ENCODE results near the gene CRTC3.
A peak's percentile ranks its signal among the peaks of the same experiment; 100 is the strongest.

CRTC3 gene

DNA sequence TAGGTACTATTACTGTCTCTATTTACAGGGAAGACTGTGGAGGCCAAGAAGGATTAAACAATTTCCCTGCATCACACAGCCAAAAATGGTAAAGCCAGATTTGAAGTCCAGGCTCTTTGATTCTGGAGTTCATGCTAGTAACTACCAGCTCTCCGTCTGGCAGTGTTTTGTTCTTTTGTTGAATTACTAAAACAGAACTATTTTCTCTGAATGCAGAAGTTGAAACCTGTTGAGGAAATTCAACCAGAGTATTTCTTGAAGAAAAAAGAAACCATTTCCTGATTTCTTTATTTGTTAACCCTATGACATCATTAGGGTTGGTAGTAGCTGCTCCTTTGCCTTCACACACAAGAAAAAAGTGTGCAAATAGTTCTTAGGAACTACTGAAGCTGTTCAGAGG is 34.3 kb downstream of the CRTC3 start:
- DNase-seq: no peak

DNA sequence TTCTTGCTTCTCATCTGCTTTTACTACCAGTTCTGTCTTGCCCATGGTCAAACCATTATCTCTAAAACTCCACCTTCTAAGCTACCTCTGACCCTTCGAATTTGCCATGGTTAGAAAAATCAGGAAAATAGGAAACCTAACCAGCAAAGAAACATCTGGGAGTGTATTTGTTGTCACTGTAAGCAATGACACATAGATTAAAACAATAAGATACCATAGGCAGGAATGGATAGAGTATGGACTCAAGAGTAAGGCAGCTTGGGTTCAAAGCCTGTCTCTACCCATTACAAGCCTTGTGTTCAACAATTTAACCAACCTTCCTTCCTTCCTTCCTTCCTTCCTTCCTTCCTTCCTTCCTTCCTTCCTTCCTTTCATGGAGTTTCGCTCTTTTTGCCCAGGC is 34.9 kb downstream of the CRTC3 start:
- no peak for DNase-seq

DNA sequence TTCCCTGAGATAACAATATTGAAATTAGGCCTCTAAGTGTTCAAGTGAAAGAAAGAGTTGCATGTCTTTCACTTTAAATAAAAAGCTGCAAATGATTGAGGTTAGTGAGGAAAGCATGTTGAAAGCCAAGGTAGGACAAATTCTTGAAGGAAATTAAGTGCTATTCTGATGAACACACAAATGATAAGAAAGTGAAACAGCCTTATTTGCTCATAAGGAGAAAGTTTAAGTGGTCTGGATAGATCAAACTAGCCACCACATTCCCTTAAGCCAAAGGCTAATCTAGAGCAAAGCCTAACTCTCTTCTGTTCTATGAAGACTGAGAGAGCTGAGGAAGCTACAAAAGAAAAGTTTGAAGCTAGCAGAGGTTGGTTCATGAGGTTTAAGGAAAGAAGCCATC is 36.1 kb downstream of the CRTC3 start:
- no peak for DNase-seq

DNA sequence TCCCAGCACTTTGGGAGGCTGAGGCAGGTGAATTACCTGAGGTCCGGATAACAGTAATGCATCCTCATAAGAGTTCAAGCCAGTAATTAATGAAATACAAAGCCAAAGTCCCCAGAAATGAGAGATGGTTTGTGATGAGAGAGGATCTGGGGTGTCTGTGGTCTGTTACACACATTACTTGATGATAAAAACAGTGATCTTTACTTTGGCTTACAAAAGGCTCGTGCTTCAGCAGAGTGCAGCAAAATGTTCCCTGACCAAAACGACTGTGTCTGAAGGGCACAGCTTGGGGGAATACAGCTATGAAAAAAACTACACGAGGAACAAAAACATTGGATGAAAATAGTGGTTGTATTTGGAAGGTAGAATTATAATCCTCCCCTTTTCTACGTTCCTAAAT is 40.9 kb downstream of the CRTC3 start:
- no peak for DNase-seq

DNA sequence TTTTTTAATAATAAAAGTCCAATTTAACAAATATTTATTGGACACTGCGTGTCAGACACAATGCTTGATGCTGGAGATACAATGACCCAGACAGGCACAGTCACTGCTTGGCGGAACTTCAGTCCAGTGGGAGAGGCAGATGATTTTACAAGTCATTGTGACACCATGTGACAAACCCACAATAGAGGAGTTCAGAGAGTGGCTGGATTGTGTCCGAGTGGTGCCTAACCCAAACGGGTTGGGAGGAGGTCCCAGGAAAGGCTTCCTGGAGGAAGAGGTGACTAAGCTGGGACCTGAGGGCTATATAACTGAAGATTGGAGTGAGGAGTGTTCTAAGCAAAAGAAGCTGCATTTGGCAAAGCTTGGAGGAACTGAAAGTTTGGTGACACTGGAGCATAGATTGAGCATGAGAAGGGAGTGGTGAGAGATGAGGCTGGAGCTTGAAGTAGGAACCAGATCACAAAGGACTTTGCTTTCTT is 41.4 kb downstream of the CRTC3 start:
- no peak for DNase-seq

DNA sequence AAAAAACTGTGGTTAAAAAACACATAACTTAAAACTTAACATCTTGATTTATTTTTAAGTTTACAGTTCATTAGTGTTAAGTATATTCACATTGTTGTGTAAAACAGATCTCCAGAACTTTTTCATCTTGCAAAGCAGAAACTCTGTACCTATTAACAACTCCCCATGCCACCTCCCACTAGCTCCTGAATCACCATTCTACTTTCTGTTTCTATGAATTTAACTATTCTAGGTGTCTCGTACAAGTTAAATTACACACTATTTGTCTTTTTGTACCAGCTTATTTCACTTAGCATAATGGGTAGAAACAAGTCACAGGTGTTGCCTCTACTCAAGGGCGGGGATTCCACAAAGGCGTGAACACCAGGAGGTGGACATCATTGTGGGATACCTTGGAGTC is 43.2 kb downstream of the CRTC3 start:
- DNase-seq: no peak

DNA sequence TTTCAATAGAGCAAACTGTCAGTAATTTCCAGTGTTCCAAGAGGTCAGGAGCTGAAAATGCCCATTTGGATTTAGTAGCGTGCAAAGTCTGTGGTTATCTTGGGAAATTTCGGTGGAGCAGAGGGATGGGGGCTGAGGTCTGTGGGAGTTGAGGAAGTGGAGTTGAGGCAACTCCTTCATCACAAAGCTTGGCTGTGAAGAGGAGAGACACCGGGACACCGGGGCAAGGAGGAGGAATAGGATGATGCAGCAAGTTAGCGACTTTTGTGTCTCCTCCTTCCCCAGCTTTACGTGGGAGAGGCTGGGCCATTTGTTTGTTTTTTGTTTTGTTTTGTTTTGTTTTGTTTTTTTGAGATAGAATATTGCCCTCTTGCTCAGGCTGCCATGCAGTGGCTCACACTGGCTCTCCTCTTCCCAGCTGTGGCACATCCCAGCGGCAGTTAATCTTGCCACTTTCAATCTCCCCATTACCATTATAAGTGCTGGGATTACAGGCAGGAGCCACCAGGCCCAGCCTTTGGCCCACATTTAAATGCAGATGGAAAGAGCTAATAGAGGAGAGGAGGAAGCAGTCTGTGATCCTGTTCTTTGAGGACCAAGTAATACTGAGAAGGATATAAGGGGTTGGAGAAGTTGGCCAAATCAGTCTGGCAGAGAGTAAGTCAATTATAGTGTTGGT is 47.1 kb downstream of the CRTC3 start:
- DNase-seq: no peak

DNA sequence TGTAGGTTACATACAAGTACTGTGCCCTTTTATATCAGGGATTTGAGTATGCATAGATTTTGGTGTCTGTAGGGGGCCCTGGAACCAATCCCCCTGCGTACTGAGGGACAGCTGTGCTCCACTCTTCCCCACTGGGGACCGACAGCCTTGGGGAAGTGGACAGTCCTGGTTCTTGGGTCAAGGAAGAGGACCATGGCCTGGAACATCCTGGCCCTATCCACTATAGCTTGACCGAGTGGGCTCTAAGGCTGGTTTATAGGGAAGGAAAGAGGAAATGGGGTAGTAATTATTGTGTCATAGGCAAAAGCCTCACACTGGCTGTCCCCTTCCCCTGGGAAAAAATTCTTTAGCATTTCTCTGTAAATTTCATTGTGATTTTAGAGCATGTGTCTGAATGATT is 49.5 kb downstream of the CRTC3 start:
- DNase-seq: no peak

DNA sequence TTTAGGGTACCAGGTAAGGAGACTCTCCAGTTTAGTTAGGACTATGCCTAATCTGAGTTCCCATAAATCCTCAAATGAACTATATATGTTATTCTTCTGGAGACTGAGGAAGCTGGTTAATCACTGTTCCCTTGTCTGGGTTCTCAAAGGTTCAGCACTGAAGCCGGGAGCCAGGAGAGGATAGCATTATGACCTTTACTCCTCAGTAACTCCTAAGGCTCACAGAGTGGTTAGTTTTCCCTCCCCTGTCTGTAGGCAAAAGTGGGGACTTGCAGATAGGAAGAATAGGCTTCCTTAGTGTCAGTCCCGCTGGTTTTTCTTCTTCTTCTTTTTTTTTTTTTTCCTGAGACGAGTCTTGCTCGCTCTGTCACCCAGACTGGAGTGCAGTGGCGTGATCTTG is 50.4 kb downstream of the CRTC3 start:
- no peak for DNase-seq

DNA sequence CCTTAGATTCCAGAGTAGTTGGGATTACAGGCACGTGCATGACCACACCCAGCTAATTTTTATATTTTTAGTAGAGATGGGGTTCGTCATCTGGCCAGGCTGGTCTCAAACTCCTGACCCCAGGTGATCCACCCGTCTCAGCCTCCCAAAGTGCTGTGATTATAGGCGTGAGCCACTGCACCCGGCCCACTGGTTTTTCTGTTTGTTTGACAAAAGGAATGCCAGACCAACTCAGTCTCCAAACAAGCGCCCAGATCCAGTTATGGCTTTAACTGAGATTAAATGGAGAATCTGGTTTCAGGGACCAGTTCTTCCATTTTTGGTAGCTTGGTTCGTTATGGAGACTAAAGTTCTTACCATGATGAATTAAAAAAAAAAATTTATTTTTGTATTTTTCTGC is 50.8 kb downstream of the CRTC3 start:
- DNase-seq: no peak

DNA sequence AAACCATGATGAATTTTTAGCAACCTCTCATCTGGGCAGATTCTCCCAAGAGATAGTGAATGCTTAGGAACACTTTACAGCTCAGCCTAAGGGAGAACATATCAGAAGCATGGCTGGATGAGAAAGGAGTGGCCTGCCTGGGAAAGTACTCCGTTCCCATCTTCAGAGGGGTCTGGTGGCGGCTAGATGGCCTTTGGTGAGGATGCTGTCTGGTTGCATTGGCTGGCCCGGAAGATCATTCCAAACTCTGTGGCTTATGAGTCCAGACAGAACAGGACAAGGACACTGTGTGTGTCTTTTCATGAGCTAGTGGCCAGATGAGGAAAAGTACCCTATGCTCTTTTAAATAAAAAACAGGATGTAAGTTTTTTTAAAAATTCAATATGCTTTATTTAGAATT is 51.2 kb downstream of the CRTC3 start:
- no peak for DNase-seq

DNA sequence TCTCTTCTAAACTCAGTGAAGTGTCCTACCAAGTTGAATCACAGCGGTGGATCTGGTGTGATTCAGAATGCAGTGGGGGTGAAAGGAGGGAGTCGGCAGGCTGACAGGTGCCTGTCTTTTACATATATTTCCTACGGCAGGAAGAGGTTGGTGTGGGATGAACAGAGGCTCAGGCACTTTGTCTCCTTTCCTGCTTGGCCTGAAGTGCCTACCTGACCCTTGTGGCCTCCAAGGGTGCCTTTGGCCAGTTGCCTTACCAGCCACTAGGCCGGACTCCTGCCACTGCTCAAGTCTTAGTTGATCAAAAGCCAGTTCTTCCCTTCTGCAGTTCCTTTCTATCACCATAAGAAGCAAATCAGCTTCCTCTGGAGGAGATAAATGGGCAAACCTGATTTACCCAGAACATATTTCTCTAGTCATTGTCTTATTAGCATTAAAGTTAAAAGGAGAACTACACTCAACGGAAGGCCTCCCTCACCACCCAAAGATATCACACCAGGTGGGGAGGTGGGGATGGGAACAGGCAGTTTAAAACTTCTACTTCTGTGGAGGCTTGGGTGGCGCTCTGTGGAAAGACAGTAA is 52.1 kb downstream of the CRTC3 start:
- DNase-seq: no peak

DNA sequence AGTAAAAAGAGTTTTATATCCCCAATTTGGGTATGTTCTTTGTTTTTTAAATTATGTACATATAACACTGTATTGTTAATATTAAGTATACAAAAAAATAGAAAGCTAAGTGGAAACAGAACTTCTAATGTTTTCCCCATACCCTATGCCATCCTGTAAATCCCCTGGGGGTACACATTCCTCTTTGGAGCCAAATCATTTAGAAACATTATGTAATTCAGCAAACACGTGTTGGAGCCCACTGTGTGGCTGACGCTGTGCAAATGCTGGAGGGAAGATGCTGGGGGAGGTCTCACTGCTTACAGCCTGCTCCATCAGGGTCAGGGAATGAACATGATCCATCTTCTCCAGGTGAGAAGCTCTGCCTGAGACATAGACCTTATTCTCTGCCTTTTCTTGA is 52.8 kb downstream of the CRTC3 start:
- no peak for DNase-seq

DNA sequence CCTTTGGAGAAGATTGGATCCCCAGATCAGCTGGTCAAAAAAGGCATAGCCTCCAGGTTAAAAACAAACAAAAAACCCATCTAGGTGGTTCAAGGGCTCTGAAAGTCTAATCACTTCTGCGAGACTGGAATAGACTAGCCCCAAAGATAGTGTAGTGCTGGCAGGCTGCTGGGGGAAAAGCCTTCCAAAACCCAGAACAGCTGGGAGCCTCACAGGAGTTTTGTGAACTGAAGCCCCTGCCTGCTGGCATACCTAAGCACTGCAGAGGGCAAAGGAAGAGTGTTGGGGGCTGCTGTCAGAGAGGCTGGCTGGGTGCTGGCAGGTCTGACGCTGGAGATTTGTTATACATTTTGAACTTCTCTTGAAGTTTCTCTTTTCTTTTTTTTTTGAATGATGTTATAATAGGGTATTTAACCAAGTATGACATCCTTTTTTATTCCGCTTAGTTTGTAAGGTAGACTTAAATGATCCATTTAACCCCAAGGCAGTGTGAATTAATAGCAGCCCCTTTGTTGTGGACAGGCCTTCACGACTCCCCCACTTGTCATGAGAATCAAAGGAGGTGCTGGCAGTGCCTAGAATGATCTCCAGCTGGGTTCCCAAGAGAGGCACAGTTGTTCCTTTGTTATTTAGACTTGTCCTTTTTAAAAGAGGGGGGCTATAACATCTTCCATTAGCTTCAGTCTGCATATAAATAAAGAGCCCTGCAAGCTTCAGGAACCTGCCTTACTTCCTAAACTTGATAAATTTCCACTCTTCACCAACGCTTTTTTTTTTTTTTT is 53.9 kb downstream of the CRTC3 start:
- DNase-seq: no peak

DNA sequence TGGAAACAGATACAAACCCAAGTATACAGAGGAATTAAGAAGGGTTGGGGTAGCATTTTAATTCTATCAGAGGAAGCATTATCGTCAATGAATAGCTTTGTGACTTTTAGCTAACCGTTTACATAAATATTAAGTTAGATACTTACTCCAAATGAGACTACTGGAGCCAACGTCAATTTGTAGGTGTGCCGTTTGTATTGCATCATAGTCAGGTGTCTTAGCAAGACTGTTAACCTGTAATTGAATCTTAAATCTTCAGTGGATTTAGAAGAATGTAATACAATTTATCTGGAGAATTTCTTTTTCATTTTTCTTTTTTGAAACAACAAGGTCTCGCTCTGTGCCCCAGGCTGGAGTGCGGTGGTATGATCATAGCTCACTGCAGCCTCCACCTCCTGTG is 55.1 kb downstream of the CRTC3 start:
- no peak for DNase-seq

DNA sequence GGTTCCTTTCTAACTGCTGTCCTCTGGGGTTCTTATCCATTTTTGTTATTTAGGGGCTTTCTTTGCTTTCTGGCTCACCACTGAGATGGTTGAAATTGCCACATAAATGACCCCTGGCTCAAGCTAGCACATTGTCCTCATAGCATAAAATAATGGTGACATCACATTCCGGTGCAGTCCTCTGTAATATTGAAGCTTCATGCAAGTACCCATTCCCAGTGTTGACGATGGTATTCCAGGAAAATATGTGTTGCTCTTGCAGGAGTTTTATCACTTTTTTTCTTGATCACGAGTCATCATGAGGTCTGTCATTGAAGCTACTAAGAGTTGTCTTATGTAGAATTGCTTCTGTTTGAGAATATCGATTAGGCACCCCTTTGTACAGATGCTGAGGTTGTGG is 56.1 kb downstream of the CRTC3 start:
- DNase-seq: no peak

DNA sequence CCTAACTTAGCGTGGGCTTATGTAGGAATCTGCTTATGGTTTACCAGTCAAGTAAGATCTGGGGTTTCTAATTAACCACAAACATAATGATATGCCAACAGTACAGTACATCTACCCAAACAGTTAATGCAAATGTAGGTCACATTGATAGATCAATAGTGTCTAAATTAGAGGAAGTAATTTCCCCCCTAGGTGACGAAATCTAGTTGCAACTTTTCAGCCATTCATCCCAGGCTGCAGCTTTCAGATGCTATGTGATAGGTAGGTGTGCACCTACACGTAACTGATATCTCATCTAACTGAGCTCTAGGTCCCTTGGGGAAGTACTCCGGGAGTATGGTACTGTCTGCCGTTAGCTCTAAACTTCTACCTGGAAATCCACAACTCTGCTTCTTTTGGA is 57.2 kb downstream of the CRTC3 start:
- no peak for DNase-seq

DNA sequence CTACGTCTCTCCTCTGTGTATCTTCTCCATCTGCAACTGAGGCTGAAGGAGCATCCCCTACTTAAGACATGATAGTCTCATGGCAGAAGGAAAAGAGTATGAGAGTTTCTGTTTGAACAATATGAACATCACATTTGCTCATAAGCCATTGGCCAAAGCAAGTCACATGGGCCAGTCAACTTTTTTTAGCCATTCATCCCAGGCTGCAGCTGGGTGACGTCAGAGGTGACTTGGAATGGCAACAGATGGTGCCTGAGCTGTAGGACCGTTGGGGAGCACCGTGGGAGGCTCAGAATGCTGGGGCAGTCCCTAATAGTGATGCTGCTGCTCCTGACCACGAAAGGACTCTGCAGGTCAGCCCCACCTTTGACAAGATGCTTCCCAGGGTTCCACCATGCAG is 58.7 kb downstream of the CRTC3 start:
- peak; percentile 18 for DNase-seq

DNA sequence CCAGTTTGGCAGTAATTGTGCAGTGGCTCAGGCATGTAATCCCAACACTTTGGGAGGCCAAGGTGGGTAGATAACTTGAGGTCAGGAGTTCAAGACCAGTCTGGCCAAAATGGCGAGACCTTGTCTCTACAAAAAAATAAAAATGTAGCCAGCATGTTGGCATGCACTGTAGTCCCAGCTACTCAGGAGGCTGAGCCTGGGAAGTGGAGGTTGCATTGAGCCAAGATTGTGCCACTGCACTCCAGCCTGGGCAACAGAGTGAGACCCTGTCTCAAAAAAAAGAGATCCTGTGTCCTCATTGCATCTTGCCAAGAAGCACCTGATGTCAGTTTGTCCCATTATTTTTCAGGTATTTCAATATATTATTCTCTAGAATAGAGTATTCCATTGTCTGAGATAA is 61.8 kb downstream of the CRTC3 start:
- no peak for DNase-seq

DNA sequence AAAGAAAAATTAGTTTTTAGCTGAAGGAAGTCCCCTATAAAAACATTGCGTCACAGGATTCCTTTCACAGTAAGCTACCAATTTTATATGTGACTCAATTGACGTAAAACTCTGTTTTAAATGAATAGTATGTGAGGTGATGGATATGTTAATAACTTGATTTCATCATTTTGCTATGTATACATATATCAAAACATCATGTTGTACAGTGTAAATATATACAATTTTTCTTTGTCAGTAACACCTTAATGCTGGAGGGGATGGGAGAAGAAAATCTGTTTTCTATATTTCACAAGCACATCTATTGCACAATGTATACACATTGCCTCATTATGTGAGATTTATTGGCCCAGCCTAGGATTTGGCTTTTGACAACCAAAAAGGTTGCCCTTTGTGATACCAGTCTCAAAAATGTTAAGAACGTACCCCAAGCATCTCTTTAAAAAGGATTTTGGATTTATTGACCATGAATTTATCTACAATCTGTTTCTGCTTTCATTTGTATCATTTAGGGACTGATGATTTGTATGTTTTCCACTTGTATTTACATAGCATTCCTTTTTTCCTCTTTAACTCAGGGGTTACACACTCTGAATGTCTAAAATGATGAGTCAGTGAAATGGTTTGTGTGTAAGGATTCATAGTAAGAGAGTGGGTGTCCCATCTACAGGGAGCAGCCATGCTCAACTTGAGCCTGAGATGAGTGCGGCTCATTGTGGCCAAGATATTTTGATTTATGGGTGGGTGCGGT is 62.6 kb downstream of the CRTC3 start:
- no peak for DNase-seq

DNA sequence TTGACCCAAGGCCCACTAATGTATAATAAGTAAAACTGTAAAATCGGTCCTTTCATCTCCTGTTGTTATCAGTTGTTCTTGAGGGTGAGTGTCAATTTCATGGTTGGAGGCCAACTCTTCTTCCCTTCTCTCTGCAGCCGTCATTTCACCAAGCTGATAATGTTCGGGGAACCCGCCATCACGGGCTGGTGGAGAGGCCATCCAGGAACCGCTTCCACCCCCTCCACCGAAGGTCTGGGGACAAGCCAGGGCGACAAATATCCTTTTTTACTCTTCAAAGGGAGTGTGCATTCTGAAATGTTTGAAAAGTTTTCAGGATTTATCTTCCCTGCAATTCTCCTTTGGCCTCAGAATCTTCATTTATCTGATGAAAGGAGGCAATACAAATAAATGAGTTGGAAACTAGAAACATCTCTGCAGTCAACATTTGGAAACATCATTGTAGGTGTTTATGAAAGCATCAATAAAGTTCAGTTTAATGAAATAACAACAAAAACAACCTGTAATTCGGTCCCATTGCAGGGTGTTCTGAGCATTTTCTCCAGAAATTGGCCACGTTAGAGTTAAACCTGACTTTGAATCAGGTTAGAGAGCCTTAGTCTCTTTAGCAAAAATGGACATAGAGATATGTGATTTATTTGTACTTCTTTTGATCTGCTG is 63.9 kb downstream of the CRTC3 start:
- DNase-seq: no peak

DNA sequence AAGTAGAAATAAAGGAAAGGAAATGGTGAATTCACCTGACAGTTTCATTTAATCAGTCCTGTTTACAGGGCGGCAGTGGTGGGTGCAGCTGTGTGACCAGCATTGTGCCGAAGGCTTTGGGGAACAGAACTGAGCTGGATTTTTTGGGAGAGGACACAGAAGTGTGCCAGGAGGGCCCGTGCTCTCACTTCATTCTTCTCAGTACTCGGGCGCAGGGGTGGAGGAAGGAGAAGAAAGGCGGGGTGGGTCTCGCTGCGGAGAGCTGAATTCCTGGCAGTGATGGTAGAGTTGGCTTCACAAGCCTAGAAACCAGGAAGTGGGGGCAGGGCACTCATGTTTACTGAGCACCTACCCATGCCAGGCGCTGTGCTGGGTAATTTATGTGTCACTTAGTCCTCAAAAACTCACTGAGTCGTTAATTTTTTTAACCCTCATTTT is 64.6 kb downstream of the CRTC3 start:
- DNase-seq: no peak

DNA sequence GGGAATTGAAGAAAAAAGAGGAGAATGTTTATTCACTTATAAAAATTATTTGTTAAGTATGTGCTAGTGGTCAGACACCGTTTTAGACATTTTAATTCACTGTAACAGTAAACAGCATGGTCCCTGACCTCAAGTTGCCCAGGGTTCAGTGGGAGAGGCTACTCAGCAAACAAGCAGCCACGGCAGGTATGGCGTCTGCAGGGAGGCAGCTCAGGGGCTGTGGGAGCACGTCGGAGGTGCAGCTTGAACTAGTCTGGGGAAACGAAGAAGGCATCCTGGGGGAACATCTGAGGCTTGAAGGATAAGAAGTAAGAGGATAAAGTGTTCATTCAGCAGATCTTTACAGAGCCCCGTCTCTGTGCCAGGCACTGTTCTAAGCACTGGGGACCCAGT is 66.0 kb downstream of the CRTC3 start:
- no peak for DNase-seq
